NB4 (cell line): ENCODE results near the gene THSD4.

ENCODE experiments used
- CTCF ChIP-seq: IDR thresholded peaks from one replicate; pipeline ENCODE4 v1.5.1; 2012; ENCODE audit warnings: low read depth, low read length
- MAX ChIP-seq: IDR thresholded peaks from 2 replicates; pipeline ENCODE4 v1.6.1; 2011; ENCODE audit warnings: low read depth, low read length
- POLR2A ChIP-seq: IDR thresholded peaks from 2 replicates; pipeline ENCODE4 v1.6.1; 2011; ENCODE audit warnings: mild to moderate bottlenecking; ENCODE audit not compliant: insufficient read length; ENCODE audit errors: extremely low read depth

- no peak for TF ChIP-seq CTCF
- no peak for TF ChIP-seq POLR2A
- TF ChIP-seq MAX = no peak
Measured at GRCh38 chr15:71564217-71564616, 448.9 kb downstream of the THSD4 start.
